Tibial nerve (tissue), 4 donors: Measurements from ENCODE around the gene SLC48A1. TPM values are rescaled to one million over a fixed set of nuclear protein-coding genes. Genes with fewer than 3 reads are reported as not detected.

Experiments used
- DNase-seq, 2 donors: peaks; one replicate each; pipeline ENCODE4 v3.0.0-alpha.2; 2019; ENCODE audit warnings: low spot score in 2 of 2
- H3K27ac ChIP-seq, 4 donors: fragments of 200-600 bp; sonication (generic) in 3 of 4; one replicate each; pipeline ENCODE4 v1.5.1; 2017 to 2019; ENCODE audit warnings: mild to moderate bottlenecking in 1 of 4
- H3K27me3 ChIP-seq, 2 donors: fragments of 200-600 bp; sonication (generic) in 1 of 2; one replicate each; pipeline versions ENCODE4 v1.5.1 to v1.6.0; 2017 to 2019
- H3K36me3 ChIP-seq, 3 donors: fragments of 200-600 bp; sonication (generic); one replicate each; pipeline ENCODE4 v1.5.1; 2018 to 2019
- H3K4me1 ChIP-seq, 4 donors: fragments of 200-600 bp; sonication (generic) in 3 of 4; one replicate each; pipeline ENCODE4 v1.5.1; 2017 to 2019
- H3K4me3 ChIP-seq, 4 donors: fragments of 200-600 bp; sonication (generic) in 3 of 4; one replicate each; pipeline ENCODE4 v1.5.1; 2017 to 2019; ENCODE audit warnings: mild to moderate bottlenecking in 1 of 4, moderate library complexity in 1 of 4
- H3K9me3 ChIP-seq, 4 donors: fragments of 200-600 bp; sonication (generic) in 3 of 4; one replicate each; pipeline ENCODE4 v1.5.1; 2017 to 2019
- EP300 ChIP-seq, 2 donors: sonication (generic); formaldehyde crosslinking; IDR thresholded peaks; one replicate each; pipeline ENCODE4 v1.6.1; 2017; ENCODE audit warnings: antibody characterized with exemption in 2 of 2, mild to moderate bottlenecking in 1 of 2
- POLR2A ChIP-seq, 2 donors: fragments of 450-650 bp; IDR thresholded peaks; one replicate each; pipeline ENCODE4 v1.6.1; 2017; ENCODE audit warnings: antibody characterized with exemption in 2 of 2, mild to moderate bottlenecking in 2 of 2, moderate library complexity in 2 of 2
- WGBS, 2 donors: methylation state at CpG; one replicate each; pipeline ENCODE4 v1.1.5; 2018; 5-methylcytosine and 5-hydroxymethylcytosine counted together
- total RNA-seq, 4 donors: library from RNA; depleted of rRNA; stranded (reverse); fragments of >200 nt; gene quantifications; one replicate each; pipeline ENCODE4 v1.1.0, GENCODE V29; 2016
- TF ChIP-seq, protein P1 (sequence below), 5 experiments: fragments of 200-600 bp in 3 of 5; fragments of 450-650 bp in 2 of 5; sonication (generic) in 3 of 5; IDR thresholded peaks; one replicate each; pipeline ENCODE4 v1.5.1; 2016 to 2019; ENCODE audit warnings: antibody characterized with exemption in 5 of 5, mild to moderate bottlenecking in 3 of 5, moderate library complexity in 2 of 5

Gene SLC48A1
- total RNA-seq, 4 donors from 2014 or later, result 24.6 to 37.9 (median 33.8) TPM

DNA sequence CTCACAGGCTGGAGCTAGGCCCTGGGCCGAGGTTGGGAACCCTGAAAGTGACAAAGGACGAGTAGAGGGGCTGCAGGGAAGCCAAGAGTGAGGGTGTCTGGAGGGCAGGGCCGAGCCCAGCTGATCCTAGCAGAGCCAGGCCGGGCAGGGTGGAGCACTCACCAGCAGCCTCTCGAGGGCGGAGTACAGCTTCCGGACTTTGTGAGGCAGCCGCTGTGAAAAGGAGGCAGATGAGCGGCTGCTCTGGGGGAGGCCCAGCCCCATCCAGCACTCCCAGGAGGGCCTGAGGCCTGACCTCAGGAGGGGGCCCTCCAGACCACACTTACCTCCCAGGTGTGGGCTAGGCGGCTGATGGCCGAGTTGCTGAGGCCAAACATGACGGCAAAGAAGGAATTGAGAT, 33.1 kb upstream of the SLC48A1 start:
- Histone ChIP-seq H3K4me1 (peaks cover 11 to 70% (median 51%) of the 10 kb centered on the region in 4 donors), H3K27ac (peak overlapping the region in 3 of 4 donors; percentile 66 to 86 (median 71)), H3K9me3 (no peaks in the 10 kb centered on the region), H3K36me3 (no peaks in the 10 kb centered on the region), H3K27me3 (no peaks in the 10 kb centered on the region), H3K4me3 (no peak overlapping the region)
- no peak for DNase-seq
- WGBS, 2 donors, result 68% methylated on average over 12 of the region's 12 CpGs
- TF ChIP-seq POLR2A (IDR thresholded peaks at IDR 0.05), result no peak
- TF ChIP-seq, protein P1, sequence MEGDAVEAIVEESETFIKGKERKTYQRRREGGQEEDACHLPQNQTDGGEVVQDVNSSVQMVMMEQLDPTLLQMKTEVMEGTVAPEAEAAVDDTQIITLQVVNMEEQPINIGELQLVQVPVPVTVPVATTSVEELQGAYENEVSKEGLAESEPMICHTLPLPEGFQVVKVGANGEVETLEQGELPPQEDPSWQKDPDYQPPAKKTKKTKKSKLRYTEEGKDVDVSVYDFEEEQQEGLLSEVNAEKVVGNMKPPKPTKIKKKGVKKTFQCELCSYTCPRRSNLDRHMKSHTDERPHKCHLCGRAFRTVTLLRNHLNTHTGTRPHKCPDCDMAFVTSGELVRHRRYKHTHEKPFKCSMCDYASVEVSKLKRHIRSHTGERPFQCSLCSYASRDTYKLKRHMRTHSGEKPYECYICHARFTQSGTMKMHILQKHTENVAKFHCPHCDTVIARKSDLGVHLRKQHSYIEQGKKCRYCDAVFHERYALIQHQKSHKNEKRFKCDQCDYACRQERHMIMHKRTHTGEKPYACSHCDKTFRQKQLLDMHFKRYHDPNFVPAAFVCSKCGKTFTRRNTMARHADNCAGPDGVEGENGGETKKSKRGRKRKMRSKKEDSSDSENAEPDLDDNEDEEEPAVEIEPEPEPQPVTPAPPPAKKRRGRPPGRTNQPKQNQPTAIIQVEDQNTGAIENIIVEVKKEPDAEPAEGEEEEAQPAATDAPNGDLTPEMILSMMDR (IDR thresholded peaks at IDR 0.05), result no peak

DNA sequence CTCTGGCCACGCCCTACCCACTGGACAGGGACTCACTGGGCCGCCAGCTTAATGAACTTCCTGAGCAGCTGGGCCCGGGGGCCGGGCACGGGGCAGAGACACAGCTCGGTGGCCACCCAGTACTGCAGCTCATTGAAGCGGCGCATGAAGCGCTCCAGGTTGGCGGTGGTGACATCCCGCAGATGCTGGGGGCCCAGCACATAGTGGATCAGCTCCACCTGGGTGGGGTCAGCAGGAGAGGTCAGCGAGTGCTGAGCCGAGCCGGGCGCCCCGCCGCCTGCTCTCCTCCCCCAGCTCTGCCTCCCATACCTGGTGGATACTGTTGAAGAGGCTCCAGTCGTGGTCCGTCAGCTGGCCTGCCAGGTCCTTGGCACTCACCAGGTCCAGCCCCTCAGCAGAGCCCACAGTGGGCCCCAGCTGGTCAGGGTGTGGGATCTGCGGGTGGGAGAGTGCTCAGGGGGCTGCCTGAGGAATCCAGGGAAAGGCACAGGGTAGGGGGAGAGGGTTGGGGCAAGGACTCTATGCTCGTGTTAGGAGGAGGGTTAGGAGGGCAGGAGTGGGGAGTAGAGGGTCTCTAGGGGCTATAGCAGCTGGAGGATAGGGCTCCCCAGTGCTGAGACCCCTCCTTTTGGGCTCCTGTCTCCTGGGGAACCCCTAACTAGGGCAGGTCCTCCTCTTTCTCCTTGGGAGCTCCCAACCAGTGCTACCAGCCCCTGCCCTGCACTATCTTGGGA, 32.3 kb upstream of the SLC48A1 start:
- H3K4me3 ChIP-seq, result no peak overlapping the region
- no peaks in the 10 kb centered on the region for H3K36me3 ChIP-seq
- peak overlapping the region in 3 of 4 donors; percentile 66 to 86 (median 71) for H3K27ac ChIP-seq
- no peak for DNase-seq
- peaks cover 10 to 62% (median 44%) of the 10 kb centered on the region in 4 donors for H3K4me1 ChIP-seq
- no peaks in the 10 kb centered on the region for H3K27me3 ChIP-seq
- 66 to 70% methylated on average over 13 to 19 of the region's 21 CpGs for WGBS, 2 donors
- no peaks in the 10 kb centered on the region for H3K9me3 ChIP-seq
- TF ChIP-seq, protein P1 (IDR thresholded peaks at IDR 0.05), result no peak
- TF ChIP-seq POLR2A (IDR thresholded peaks at IDR 0.05) (no peak), EP300 (IDR thresholded peaks at IDR 0.05) (no peak)

DNA sequence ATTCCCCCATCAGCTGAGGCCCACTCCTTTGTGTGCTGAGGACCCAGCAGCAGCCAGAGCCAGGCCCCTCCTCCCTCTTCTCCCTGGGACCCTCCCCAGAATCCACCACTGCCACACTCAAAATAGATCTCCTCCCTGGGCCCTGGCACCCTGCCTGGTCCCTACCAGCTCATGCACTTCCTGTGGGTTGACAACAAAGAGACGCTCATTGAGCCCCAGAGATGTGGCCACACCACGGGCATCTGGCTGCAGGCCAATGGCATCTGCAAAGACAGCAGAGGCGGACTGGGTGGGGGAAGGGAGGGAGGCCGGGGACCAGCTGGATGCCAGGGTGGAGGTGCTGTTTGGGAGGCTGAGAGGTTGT, 31.7 kb upstream of the SLC48A1 start:
- WGBS, 2 donors, result 18 to 47% methylated on average over 4 of the region's 4 CpGs
- no peaks in the 10 kb centered on the region for H3K27me3 ChIP-seq
- peak; percentile 74 to 76 for DNase-seq
- no peaks in the 10 kb centered on the region for H3K36me3 ChIP-seq
- TF ChIP-seq EP300 (IDR thresholded peaks at IDR 0.05) (peak in 1 of 2 donors; percentile 52), POLR2A (IDR thresholded peaks at IDR 0.05) (no peak)
- TF ChIP-seq, protein P1 (IDR thresholded peaks at IDR 0.05), result no peak
- H3K4me1 ChIP-seq, result peaks cover 5 to 56% (median 38%) of the 10 kb centered on the region in 4 donors
- no peaks in the 10 kb centered on the region for H3K9me3 ChIP-seq
- H3K27ac ChIP-seq, result peak overlapping the region in 3 of 4 donors; percentile 66 to 86 (median 71)
- H3K4me3 ChIP-seq, result no peak overlapping the region

DNA sequence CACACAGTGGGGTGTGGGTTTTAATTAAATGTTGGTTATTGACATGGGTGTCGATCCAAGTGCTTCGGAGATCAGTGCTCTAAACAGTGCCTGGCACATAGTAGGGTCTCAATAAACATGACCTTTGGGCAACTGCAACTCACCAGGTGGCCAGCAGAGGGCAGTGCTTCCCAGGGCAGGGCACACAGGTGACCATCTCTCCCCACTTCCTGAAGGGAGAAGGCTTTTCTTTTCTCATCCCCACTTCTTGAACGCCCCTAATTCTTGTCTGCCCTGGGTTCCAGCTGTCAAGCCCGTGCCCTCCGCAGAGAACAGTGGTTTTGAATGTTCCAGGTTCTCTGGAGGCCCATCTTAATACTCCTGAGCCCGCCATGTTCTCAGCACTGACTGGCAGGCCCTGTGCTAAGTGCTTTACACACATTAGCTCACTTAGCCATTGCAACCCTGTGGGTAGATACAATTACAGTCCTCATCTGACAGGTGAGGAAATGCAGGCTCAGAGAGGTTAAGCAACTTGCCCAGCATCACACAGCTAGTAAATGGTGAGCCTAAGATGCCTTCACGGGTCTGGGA, 30.7 kb upstream of the SLC48A1 start:
- 83 to 88% methylated on average over 7 of the region's 7 CpGs for WGBS, 2 donors
- H3K4me3 ChIP-seq, result no peak overlapping the region
- H3K4me1 ChIP-seq, result peaks cover 5 to 46% (median 29%) of the 10 kb centered on the region in 4 donors
- DNase-seq, result peak in 1 of 2 donors; percentile 71
- no peak overlapping the region for H3K27ac ChIP-seq
- no peaks in the 10 kb centered on the region for H3K36me3 ChIP-seq
- H3K27me3 ChIP-seq, result no peaks in the 10 kb centered on the region
- no peak for TF ChIP-seq POLR2A (IDR thresholded peaks at IDR 0.05)
- peak in 1 of 2 donors; percentile 7 for TF ChIP-seq EP300 (IDR thresholded peaks at IDR 0.05)
- TF ChIP-seq, protein P1 (IDR thresholded peaks at IDR 0.05), result peak; percentile 81 to 96 (median 85)
- no peaks in the 10 kb centered on the region for H3K9me3 ChIP-seq

DNA sequence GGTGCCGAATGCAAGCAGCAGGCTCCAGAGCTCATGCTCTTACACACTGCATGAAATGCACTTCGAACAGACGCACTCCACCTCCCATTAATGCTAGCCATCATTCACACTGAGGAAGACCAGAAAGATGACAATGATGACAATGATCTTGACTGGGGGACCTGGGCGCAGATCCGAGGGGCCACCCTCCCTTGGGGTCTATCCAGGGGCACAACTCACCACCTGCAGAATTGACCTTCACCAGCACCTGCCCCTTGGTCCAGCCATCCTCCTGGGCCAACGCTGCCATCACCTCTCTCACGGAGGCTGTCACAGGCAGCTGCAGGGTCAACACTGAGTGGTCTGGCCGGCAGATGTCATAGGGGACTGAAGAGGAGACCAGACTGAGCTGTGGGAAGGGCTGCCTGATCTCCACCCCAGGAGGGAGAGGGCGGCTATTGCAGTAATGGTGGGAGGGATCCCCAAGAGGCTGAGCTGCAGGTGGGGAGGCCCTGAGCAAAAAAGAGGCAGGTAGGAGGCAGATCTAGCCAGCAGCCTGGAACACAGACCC, 29.7 kb upstream of the SLC48A1 start:
- no peak for DNase-seq
- Histone ChIP-seq H3K27ac (no peak overlapping the region), H3K4me1 (peaks cover 0 to 36% (median 19%) of the 10 kb centered on the region in 4 donors), H3K4me3 (no peak overlapping the region), H3K36me3 (no peaks in the 10 kb centered on the region), H3K9me3 (no peaks in the 10 kb centered on the region), H3K27me3 (no peaks in the 10 kb centered on the region)
- WGBS, 2 donors, result 70 to 76% methylated on average over 8 to 9 of the region's 9 CpGs
- TF ChIP-seq POLR2A (IDR thresholded peaks at IDR 0.05) (no peak), EP300 (IDR thresholded peaks at IDR 0.05) (no peak)
- TF ChIP-seq, protein P1 (IDR thresholded peaks at IDR 0.05), result no peak
